ENCODE measurements around the gene MUC5B. TPM values are rescaled to one million over a fixed set of nuclear protein-coding genes. Genes with fewer than 3 reads are reported as not detected.

Gene MUC5B
- total and polyA plus RNA-seq, 5 donors = under 0.01 TPM; not detected in 4

DNA sequence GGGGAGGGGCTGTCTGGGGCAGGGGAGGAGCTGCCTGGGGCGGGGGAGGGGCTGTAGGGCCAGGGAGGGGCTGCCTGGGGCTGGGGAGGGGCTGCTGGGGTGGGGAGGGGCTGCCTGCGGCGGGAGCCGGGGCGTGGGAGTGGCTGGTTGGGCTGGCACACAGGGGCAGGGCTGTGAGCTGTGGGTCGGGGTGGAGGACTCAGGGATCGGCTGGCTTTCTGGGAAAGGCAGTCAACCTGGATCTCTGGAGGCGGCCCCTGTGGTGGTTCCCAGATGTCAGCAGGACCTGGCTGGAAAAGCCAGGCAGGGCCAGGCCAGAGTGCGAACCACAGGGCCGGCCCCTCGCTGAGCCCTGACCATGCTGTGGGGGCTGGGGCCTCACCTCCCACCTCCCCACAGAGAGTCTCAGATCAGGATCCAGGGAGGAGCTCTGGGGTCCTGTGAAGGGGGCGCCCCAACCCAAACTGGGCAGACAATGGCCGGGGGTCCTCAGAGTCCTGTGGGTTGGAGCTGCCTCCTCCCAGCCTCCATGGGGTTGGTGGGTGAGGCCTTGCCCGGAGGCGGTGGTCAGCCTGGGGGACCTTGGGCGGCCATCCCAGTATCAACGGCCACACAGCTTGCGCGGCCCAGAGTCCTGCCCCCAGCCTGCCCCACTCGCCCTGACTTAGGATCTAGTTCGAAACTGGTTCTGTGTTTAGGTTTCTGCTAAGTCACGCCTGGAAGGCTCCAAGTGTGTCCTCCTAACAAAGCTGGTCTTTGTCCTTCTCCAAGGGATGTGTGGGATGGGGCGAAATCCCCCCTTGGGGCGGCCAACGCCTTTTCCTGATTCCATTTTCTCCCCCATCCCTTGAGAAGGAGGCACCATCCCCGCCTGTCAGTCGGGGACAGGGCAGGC is 1.9 kb downstream of the MUC5B start:
- Histone ChIP-seq H3K27me3 (ENCODE audit: control insufficient read depth, insufficient read depth) (no peaks in the 10 kb centered on the region), H3K9me3 (ENCODE audit: control insufficient read depth, low read length) (no peaks in the 10 kb centered on the region), H3K4me3 (ENCODE audit: low read length) (no peak overlapping the region), H3K4me1 (ENCODE audit: control insufficient read depth, insufficient read depth, low read length) (no peaks in the 10 kb centered on the region), H3K27ac (ENCODE audit: low read length) (no peak overlapping the region)
- 57% methylated on average over 27 of the region's 27 CpGs for WGBS
- DNase-seq (peak; percentile 12 to 59 (median 41)), ATAC-seq (no peak)
- intact Hi-C loops (cut with DNase I) = no loop called here

DNA sequence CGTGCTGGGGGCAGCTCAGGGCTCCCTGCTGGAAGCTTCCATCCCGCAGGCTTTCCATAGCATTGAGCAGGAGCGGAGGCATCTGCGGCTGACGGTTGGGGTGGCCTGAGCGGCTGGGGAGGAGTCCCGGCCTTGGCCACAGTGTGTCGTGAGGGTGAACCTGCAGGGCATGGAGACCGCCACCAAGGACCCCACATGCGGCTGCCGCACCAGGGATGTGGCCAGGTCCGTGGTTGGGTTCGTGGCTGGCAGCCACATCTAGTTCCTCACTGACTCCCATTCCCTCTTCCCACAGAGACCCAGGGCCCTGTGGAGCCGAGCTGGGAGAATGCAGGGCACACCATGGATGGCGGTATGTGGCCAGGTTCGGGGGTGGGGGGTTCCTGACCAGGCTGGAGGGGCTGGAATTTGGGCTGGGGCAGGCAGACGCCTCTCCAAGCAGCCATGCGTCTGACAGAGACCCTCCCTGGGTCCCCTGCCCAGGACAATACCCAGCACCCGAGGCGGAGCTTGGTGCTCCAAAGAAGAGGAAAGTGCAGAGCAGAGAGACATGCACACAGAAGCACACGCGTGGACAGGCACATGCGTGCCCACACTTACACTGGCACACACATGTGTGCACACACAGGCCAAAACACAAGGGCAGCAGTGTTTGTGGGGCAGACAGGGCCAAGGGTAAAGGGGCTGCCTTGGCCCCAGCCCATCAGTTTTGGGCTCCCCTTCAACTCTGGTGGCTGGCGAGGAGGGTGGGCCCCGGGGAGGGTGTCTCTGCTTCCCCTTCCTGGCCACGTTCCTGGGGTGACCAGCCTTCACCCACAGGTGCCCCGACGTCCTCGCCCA is 2.7 kb downstream of the MUC5B start:
- intact Hi-C loops (cut with DNase I) = no loop called here
- H3K27me3 ChIP-seq (ENCODE audit: control insufficient read depth, insufficient read depth) = no peaks in the 10 kb centered on the region
- H3K9me3 ChIP-seq (ENCODE audit: control insufficient read depth, low read length) = no peaks in the 10 kb centered on the region
- H3K27ac ChIP-seq (ENCODE audit: low read length) = no peak overlapping the region
- ATAC-seq (no peak), DNase-seq (peak; percentile 9 to 38 (median 32))
- no peak overlapping the region for H3K4me3 ChIP-seq (ENCODE audit: low read length)
- WGBS = 82% methylated on average over 29 of the region's 29 CpGs
- H3K4me1 ChIP-seq (ENCODE audit: control insufficient read depth, insufficient read depth, low read length) = no peaks in the 10 kb centered on the region

- Histone ChIP-seq H3K4me3 (ENCODE audit: low read length) (no peak overlapping the region), H3K27ac (ENCODE audit: low read length) (no peak overlapping the region), H3K9me3 (ENCODE audit: control insufficient read depth, low read length) (no peaks in the 10 kb centered on the region), H3K27me3 (ENCODE audit: control insufficient read depth, insufficient read depth) (no peaks in the 10 kb centered on the region), H3K4me1 (ENCODE audit: control insufficient read depth, insufficient read depth, low read length) (no peaks in the 10 kb centered on the region)
- 77% methylated on average over 41 of the region's 41 CpGs for WGBS
- intact Hi-C loops (cut with DNase I) = no loop called here
- DNase-seq = peak; percentile 12 to 55 (median 53)
- no peak for ATAC-seq
Measured at GRCh38 chr11:1226226-1226985, 3.5 kb downstream of the MUC5B start.

- peak; percentile 15 to 49 (median 35) for DNase-seq
- intact Hi-C loops (cut with DNase I) = no loop called here
- H3K4me1 ChIP-seq (ENCODE audit: control insufficient read depth, insufficient read depth, low read length) = no peaks in the 10 kb centered on the region
- H3K9me3 ChIP-seq (ENCODE audit: control insufficient read depth, low read length) = no peaks in the 10 kb centered on the region
- H3K4me3 ChIP-seq (ENCODE audit: low read length) = no peak overlapping the region
- H3K27me3 ChIP-seq (ENCODE audit: control insufficient read depth, insufficient read depth) = no peaks in the 10 kb centered on the region
- ATAC-seq = no peak
- no peak overlapping the region for H3K27ac ChIP-seq (ENCODE audit: low read length)
- WGBS = 59% methylated on average over 23 of the region's 23 CpGs
Measured at GRCh38 chr11:1226986-1227550, 4.2 kb downstream of the MUC5B start.

DNA sequence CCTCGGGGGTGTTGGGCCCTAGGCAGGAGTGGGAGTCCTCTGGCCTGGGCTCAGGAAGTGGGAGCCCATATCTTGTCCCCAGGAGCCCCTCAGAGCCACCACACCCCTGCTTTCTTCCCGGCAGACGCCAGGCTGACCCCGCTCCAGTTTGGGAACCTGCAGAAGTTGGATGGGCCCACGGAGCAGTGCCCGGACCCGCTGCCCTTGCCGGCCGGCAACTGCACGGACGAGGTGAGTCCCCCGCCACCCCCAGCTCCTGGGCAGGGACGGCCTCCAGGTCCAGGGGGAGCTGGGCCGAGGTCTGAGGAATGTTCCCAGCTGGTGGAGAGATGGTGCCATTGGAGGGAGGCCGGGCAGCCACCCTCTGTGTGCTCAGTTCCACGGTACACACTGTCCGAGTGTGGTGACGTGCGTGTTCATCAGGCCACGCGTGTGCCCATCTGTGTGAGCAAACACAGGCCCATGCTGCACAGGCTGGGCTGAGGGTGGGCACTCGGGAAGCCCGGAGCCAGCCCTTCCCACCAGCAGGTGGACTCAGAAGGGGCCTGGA is 4.8 kb downstream of the MUC5B start:
- Histone ChIP-seq H3K27ac (ENCODE audit: low read length) (no peak overlapping the region), H3K27me3 (ENCODE audit: control insufficient read depth, insufficient read depth) (no peaks in the 10 kb centered on the region), H3K4me3 (ENCODE audit: low read length) (no peak overlapping the region), H3K9me3 (ENCODE audit: control insufficient read depth, low read length) (no peaks in the 10 kb centered on the region), H3K4me1 (ENCODE audit: control insufficient read depth, insufficient read depth, low read length) (no peaks in the 10 kb centered on the region)
- 81% methylated on average over 23 of the region's 23 CpGs for WGBS
- intact Hi-C loops (cut with DNase I) = no loop called here
- no peak for ATAC-seq
- DNase-seq = peak; percentile 4 to 37 (median 19)

GRCh38 chr11:1228101-1228821 is 5.4 kb downstream of the MUC5B start:
- no peaks in the 10 kb centered on the region for H3K27me3 ChIP-seq (ENCODE audit: control insufficient read depth, insufficient read depth)
- intact Hi-C loops (cut with DNase I) = no loop called here
- H3K4me3 ChIP-seq (ENCODE audit: low read length) = no peak overlapping the region
- WGBS = 84% methylated on average over 31 of the region's 31 CpGs
- DNase-seq (peak; percentile 6 to 53 (median 34)), ATAC-seq (no peak)
- H3K4me1 ChIP-seq (ENCODE audit: control insufficient read depth, insufficient read depth, low read length) = no peaks in the 10 kb centered on the region
- no peak overlapping the region for H3K27ac ChIP-seq (ENCODE audit: low read length)
- no peaks in the 10 kb centered on the region for H3K9me3 ChIP-seq (ENCODE audit: control insufficient read depth, low read length)

DNA sequence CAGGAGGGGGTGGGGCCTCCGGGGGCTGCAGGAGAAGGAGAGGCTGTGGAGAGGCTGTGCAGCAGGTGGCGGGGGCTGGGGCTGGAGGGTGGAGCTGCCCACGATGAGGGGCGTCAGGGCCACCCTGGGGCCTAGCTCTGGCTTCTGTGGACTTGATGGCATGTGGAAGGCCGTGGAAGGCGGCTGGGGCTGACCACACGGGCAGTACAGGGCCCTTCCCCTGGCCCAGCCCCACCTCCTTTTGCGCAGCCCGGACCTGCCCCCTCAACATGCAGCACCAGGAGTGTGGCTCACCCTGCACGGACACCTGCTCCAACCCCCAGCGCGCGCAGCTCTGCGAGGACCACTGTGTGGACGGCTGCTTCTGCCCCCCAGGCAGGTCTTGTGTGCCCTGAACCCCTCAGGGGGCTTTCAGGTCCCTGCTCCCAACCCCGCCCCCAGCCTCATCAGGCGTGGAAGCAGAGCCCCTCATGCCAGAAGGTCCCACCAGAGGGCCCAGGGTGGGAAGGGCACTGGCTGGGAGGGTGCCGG is 6.1 kb downstream of the MUC5B start:
- Histone ChIP-seq H3K27ac (ENCODE audit: low read length) (no peak overlapping the region), H3K4me3 (ENCODE audit: low read length) (no peak overlapping the region), H3K4me1 (ENCODE audit: control insufficient read depth, insufficient read depth, low read length) (no peaks in the 10 kb centered on the region), H3K27me3 (ENCODE audit: control insufficient read depth, insufficient read depth) (no peaks in the 10 kb centered on the region), H3K9me3 (ENCODE audit: control insufficient read depth, low read length) (no peaks in the 10 kb centered on the region)
- 72% methylated on average over 18 of the region's 18 CpGs for WGBS
- ATAC-seq = no peak
- intact Hi-C loops (cut with DNase I) = no loop called here
- DNase-seq = peak; percentile 5 to 48 (median 46)

DNA sequence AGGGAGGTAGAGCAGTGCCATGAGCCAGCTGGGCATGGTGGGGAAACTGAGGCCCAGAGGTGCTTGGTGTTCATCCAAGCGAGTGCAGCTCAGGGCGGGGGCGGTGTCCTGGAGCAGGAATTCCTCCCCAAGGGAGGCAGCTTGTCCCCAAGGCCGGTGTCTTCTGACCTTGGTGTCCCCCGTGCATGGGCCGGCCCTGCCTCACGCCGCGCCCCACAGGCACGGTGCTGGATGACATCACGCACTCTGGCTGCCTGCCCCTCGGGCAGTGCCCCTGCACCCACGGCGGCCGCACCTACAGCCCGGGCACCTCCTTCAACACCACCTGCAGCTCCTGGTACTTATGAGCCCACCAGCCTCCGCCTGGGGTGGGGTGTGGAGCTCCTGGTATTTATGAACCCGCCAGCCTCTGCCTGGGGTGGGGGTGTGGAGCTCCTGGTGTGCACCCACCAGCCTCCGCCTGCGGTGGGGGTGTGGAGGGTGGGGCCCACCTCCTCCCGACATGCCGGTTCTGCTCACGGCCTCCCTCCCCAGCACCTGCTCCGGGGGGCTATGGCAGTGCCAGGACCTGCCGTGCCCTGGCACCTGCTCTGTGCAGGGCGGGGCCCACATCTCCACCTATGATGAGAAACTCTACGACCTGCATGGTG is 6.7 kb downstream of the MUC5B start:
- DNase-seq = peak; percentile 6 to 48 (median 44)
- no peak overlapping the region for H3K4me3 ChIP-seq (ENCODE audit: low read length)
- H3K27ac ChIP-seq (ENCODE audit: low read length) = no peak overlapping the region
- H3K4me1 ChIP-seq (ENCODE audit: control insufficient read depth, insufficient read depth, low read length) = no peaks in the 10 kb centered on the region
- intact Hi-C loops (cut with DNase I) = no loop called here
- no peak for ATAC-seq
- WGBS = 82% methylated on average over 27 of the region's 27 CpGs
- no peaks in the 10 kb centered on the region for H3K27me3 ChIP-seq (ENCODE audit: control insufficient read depth, insufficient read depth)
- H3K9me3 ChIP-seq (ENCODE audit: control insufficient read depth, low read length) = no peaks in the 10 kb centered on the region

DNA sequence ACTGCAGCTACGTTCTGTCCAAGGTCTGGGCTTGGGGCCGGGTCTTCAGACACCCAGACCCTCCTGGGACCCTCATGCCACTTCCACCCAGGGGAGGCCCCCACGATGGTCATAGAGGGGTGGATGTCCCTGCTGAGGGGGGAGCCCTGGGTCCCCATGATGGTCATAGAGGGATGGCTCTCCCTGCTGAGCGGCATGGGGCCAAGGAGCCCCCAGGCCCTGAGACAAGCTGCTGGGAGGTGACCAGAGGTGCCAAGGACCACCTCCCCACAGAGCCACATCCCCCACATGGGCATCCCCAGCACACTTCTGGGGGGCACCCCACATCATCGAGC is 7.2 kb downstream of the MUC5B start:
- intact Hi-C loops (cut with DNase I) = no loop called here
- ATAC-seq (no peak), DNase-seq (peak in 2 of 3 donors; percentile 32 to 33)
- Histone ChIP-seq H3K27me3 (ENCODE audit: control insufficient read depth, insufficient read depth) (no peaks in the 10 kb centered on the region), H3K4me1 (ENCODE audit: control insufficient read depth, insufficient read depth, low read length) (no peaks in the 10 kb centered on the region), H3K4me3 (ENCODE audit: low read length) (no peak overlapping the region), H3K27ac (ENCODE audit: low read length) (no peak overlapping the region), H3K9me3 (ENCODE audit: control insufficient read depth, low read length) (no peaks in the 10 kb centered on the region)
- 85% methylated on average over 5 of the region's 5 CpGs for WGBS

Data from right cardiac atrium (tissue), 5 donors.